Adrenal gland (tissue), 5 donors: ENCODE data around the gene C21orf58.

ENCODE experiments used
- CTCF ChIP-seq, 6 experiments: fragments of 450-650 bp in 4 of 6; fragments of 200-600 bp in 2 of 6; sonication (generic) in 1 of 6; IDR thresholded peaks; 1 replicate in 5 of 6; 2 replicates in 1 of 6; pipeline versions ENCODE4 v1.5.1 to v1.8.0; 2016 to 2021; ENCODE audit warnings: antibody characterized with exemption in 6 of 6, mild to moderate bottlenecking in 2 of 6, moderate library complexity in 1 of 6
- POLR2A ChIP-seq, 2 donors: fragments of 450-650 bp; IDR thresholded peaks; one replicate each; pipeline ENCODE4 v1.6.1; 2017; ENCODE audit warnings: antibody characterized with exemption in 2 of 2, mild to moderate bottlenecking in 2 of 2, moderate library complexity in 1 of 2
- donor health status: DM: no; HTN: no; CAD: no.

GRCh38 chr21:46368533-46369285, 45.0 kb upstream of the C21orf58 start:
- TF ChIP-seq POLR2A (IDR thresholded peaks at IDR 0.05) (no peak), CTCF (IDR thresholded peaks at IDR 0.05) (no peak)
